ENCODE measurements around the gene CELF6. TPM values are rescaled to one million over a fixed set of nuclear protein-coding genes. Genes with fewer than 3 reads are reported as not detected.

Gene CELF6
- total RNA-seq, 2 experiments from 2014 or later = 0.22 TPM; not detected in 1

DNA sequence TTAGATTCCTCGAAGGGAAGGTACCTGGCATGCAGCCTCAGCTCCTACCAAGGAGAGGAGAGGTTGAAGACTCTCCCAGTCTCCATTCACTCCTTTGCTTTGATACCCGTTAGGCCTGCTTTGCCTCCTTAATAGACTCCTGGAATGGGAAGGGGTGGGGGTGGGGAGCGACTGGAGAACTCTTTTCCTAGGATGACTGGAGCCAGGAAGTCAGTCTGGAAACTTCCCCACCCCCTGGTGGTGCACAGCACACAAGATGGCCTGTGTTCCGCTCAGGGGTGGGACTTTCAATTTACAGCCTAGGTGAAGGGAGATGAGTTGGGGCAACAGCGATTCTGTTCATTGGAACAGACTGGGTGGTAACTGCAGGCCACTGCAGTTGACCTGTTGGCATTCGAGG, 21.4 kb upstream of the CELF6 start:
- peak; percentile 6 for DNase-seq
- H3K9me3 Mint-ChIP-seq = no peaks in the 10 kb centered on the region
- CTCF ChIA-PET = interaction anchor here (1.3 kb wide), 1 partner anchor 29 kb away, joined by 4 read pairs; no protein-coding TSS in a partner anchor
- intact Hi-C loops (cut with micrococcal nuclease) = no loop called here
- H3K4me1 Mint-ChIP-seq (ENCODE audit: low read depth) = no peaks in the 10 kb centered on the region
- H3K4me3 Mint-ChIP-seq = no peak overlapping the region
- H3K27me3 Mint-ChIP-seq (ENCODE audit: low read depth) = no peaks in the 10 kb centered on the region
- H3K27ac Mint-ChIP-seq = no peak overlapping the region
- peaks cover 10% of the 10 kb centered on the region for H3K36me3 Mint-ChIP-seq (ENCODE audit: low read depth)

DNA sequence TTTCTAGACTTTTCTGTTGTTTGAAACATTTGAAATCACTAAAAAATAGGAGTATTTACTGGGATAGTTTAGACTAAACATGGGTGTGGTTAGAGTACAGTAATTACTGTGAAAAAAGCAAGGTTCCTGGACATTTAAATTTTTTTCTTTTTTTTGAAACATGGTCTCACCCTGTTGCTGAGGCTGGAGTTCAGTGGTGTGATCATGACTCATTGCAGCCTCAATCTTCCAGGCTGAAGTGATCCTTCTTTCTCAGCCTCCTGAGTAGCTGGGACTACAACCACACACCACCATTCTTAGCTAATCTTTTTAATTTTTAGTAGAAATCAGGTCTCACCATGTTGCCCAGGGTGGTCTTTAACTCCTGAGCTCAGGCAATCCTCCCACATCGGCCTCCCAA, 20.4 kb upstream of the CELF6 start:
- Mint-ChIP-seq H3K27ac (no peak overlapping the region), H3K36me3 (ENCODE audit: low read depth) (peaks cover 9% of the 10 kb centered on the region), H3K4me3 (no peak overlapping the region), H3K27me3 (ENCODE audit: low read depth) (no peaks in the 10 kb centered on the region), H3K4me1 (ENCODE audit: low read depth) (no peaks in the 10 kb centered on the region), H3K9me3 (no peaks in the 10 kb centered on the region)
- DNase-seq = no peak
- CTCF ChIA-PET = interaction anchor here (1.3 kb wide), 1 partner anchor 28 kb away, joined by 4 read pairs; no protein-coding TSS in a partner anchor
- intact Hi-C loops (cut with micrococcal nuclease) = no loop called here

DNA sequence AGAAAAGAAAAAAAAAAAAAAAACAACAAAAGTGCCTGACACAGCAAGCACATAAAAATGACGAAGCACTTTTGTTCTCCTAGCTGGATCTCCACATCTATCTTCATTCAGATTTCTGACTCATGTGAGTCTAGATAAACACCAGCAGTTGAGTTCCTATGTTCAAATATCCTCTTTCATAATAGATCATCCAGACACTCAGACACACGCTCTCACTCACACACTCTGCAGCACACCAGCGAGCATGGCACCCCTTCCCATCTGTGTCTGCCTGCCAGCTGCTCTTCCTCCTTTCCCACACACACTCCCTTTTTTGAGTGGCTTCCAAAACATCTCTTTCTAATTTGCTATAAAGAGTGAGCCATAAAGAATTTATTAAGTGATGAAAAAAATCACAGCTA, 19.8 kb upstream of the CELF6 start:
- CTCF ChIA-PET = interaction anchor here (0.6 kb wide), 1 partner anchor 323 kb away, joined by 3 read pairs; no protein-coding TSS in a partner anchor

DNA sequence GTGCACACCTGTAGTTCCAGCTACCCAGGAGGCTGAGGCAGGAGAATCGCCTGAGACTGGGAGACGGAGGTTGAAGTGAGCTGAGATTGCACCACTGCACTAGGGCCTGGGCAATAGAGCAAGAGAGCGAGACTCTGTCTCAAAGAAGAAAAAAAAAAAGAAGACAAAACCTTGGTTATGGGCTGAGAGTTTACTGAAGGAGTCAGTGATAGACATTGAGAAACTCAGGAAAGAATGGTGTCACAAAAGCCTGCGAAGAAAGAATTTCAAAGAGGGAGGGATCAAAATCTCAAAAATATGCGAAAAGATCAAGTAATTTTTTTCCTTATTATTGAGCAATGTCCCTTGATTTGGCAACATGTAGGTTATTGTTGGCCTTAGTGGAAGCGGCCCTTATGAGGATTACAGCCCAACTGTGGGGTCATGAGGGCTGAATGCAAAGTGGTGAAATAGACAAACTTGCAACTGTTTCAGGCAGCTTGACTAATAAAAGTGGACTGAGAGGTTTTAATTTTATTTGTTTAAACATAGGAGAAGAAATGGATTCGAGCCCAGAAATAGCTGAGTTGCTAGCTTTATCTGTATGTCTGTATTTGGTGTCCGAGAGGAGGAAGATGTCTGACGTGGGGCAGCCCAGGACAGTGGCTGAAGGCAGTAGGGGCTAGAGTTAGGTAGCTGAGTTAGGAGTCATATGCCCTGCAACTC, 18.8 kb upstream of the CELF6 start:
- no peaks in the 10 kb centered on the region for H3K27me3 Mint-ChIP-seq (ENCODE audit: low read depth)
- no peak overlapping the region for H3K27ac Mint-ChIP-seq
- H3K9me3 Mint-ChIP-seq = no peaks in the 10 kb centered on the region
- intact Hi-C loops (cut with micrococcal nuclease) = no loop called here
- no peak overlapping the region for H3K4me3 Mint-ChIP-seq
- CTCF ChIA-PET = no interaction called here
- no peaks in the 10 kb centered on the region for H3K4me1 Mint-ChIP-seq (ENCODE audit: low read depth)
- peaks cover 15% of the 10 kb centered on the region for H3K36me3 Mint-ChIP-seq (ENCODE audit: low read depth)
- no peak for DNase-seq

More for the DNA sequence above, 19.8 kb upstream of the CELF6 start:
- Mint-ChIP-seq H3K4me3 (no peak overlapping the region), H3K27me3 (ENCODE audit: low read depth) (no peaks in the 10 kb centered on the region), H3K4me1 (ENCODE audit: low read depth) (no peaks in the 10 kb centered on the region), H3K36me3 (ENCODE audit: low read depth) (peaks cover 10% of the 10 kb centered on the region), H3K9me3 (no peaks in the 10 kb centered on the region), H3K27ac (no peak overlapping the region)
- intact Hi-C loops (cut with micrococcal nuclease) = no loop called here
- no peak for DNase-seq

DNA sequence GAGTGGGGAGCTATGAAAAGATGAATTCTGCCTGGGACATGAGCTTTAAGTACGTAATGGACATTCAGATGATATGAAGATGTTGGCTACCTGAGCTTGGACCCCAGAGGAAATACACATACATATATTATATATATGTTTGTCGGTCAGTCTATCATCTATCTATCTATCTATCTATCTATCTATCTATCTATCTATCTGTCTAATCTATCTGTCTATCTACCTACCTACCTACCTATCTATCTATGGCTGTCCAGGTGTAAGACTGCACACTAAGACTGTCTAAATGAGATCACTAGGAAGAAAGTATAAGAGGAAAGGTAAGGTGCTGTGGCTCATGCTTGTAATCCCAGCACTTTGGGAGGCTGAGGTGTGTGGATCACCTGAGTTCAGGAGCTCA, 18.2 kb upstream of the CELF6 start:
- Mint-ChIP-seq H3K4me3 (no peak overlapping the region), H3K36me3 (ENCODE audit: low read depth) (peaks cover 15% of the 10 kb centered on the region), H3K9me3 (no peaks in the 10 kb centered on the region), H3K27me3 (ENCODE audit: low read depth) (no peaks in the 10 kb centered on the region), H3K27ac (no peak overlapping the region), H3K4me1 (ENCODE audit: low read depth) (no peaks in the 10 kb centered on the region)
- intact Hi-C loops (cut with micrococcal nuclease) = no loop called here
- CTCF ChIA-PET = no interaction called here
- no peak for DNase-seq

DNA sequence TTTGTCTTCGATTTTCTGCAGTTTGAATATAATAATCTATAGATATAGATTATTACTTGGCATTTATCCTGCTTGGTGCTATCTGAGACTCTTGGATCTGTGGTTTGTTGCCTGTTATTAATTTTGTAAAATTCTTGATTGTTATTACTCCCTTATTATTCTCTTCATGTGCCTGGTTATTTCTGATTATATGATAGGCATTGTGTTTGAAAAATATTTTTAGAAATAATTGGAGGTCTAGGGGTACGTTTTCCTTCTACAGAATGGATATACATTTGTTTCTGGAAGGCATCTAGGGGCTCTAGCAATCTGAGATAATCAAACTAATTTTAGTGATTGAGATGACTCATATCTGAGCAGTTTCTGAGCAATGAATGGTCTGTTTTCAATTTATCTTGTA, 14.9 kb upstream of the CELF6 start:
- H3K27ac Mint-ChIP-seq = no peak overlapping the region
- no peak overlapping the region for H3K4me3 Mint-ChIP-seq
- H3K9me3 Mint-ChIP-seq = no peaks in the 10 kb centered on the region
- no peak for DNase-seq
- H3K36me3 Mint-ChIP-seq (ENCODE audit: low read depth) = peaks cover 15% of the 10 kb centered on the region
- CTCF ChIA-PET = no interaction called here
- H3K27me3 Mint-ChIP-seq (ENCODE audit: low read depth) = no peaks in the 10 kb centered on the region
- intact Hi-C loops (cut with micrococcal nuclease) = no loop called here
- H3K4me1 Mint-ChIP-seq (ENCODE audit: low read depth) = no peaks in the 10 kb centered on the region

DNA sequence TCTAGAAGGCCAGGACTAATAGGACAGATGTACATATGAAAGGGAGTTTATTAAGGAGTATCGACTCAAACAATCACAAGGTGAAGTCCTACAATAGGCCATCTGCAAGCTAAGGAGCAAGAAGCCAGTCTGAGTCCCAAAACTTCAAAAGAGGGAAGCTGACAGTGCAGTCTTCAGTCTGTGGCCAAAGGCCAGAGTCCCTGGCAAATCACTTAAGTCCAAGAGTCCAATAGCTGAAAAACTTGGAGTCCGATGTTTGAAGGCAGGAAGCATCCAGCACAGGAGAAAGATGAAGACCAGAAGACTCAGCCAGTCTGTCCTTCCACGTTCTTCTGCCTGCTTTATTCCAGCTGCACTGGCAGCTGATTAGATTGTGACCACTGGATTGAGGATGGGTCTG, 11.1 kb upstream of the CELF6 start:
- CTCF ChIA-PET = interaction anchor here (0.6 to 1.2 kb wide), 3 partner anchors 93 to 584 kb away, joined by 3 to 5 read pairs (median 3); no protein-coding TSS in a partner anchor
- no peaks in the 10 kb centered on the region for H3K27me3 Mint-ChIP-seq (ENCODE audit: low read depth)
- no peak for DNase-seq
- intact Hi-C loops (cut with micrococcal nuclease) = no loop called here
- no peaks in the 10 kb centered on the region for H3K4me1 Mint-ChIP-seq (ENCODE audit: low read depth)
- no peaks in the 10 kb centered on the region for H3K9me3 Mint-ChIP-seq
- H3K4me3 Mint-ChIP-seq = no peak overlapping the region
- H3K36me3 Mint-ChIP-seq (ENCODE audit: low read depth) = peaks cover 20% of the 10 kb centered on the region
- H3K27ac Mint-ChIP-seq = no peak overlapping the region

DNA sequence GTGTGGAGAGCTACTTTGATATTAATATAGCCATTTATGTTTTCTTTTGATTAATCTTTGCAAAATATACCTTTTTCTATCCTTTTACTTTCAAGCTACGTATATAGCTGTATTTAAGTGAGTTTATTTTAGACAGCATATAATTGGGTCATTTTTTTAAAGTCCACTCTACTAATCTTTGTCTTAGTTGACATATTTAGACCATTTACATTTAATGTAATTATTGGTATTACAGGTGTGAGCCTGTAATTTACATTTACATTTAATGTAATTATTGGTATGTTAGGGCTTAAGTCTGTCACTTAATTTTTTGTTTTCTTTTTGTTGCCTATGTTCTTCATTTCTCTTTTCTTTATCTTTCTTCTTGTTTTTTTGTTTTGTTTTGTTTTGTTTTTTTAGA, 3.8 kb upstream of the CELF6 start:
- intact Hi-C loops (cut with micrococcal nuclease) = loop anchor here (5.0 kb wide), 1 partner anchor 149 kb away; the partner anchor contains the start of gene ARIH1
- peaks cover 5% of the 10 kb centered on the region for H3K27me3 Mint-ChIP-seq (ENCODE audit: low read depth)
- CTCF ChIA-PET = interaction anchor here (0.7 to 2.0 kb wide), 2 partner anchors 10 to 21 kb away, joined by 3 to 7 read pairs; no protein-coding TSS in a partner anchor
- H3K4me3 Mint-ChIP-seq = no peak overlapping the region
- peaks cover 21% of the 10 kb centered on the region for H3K36me3 Mint-ChIP-seq (ENCODE audit: low read depth)
- H3K27ac Mint-ChIP-seq = no peak overlapping the region
- DNase-seq = no peak
- peaks cover 16% of the 10 kb centered on the region for H3K4me1 Mint-ChIP-seq (ENCODE audit: low read depth)
- H3K9me3 Mint-ChIP-seq = peaks cover 7% of the 10 kb centered on the region

DNA sequence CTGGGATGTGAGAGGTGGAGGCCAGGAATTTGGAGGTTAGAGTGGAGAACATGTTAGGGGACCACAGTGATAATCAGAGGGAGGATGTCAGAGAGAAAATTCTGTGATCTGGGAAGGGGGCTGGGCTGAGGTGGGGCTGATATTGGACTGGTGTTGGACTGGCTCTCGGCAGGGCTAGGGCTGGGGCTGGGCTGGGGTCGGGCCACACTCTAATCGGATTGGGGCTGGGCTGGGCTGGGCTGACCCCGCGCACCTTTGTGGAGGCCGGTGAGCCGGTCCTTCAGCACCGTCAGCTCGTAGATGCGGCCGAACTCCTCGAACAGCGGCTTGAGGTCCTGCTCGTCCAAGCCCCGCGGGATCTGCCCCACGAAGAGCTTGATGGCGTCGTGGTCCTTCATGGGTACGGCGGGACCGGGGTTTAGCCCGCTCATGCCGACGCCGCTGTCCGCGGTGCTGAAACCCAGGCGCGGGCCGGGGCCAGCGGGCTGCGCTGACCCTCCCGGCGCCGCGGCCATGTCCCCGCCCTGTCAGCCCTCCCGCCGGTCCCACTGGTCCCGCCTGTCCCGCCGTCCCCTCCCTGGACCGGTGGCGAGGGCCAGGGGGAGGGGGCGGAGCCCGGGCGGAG, 485 bp downstream of the CELF6 start:
- H3K27me3 Mint-ChIP-seq (ENCODE audit: low read depth) = peaks cover 8% of the 10 kb centered on the region
- peak; percentile 47 for DNase-seq
- CTCF ChIA-PET = no interaction called here
- peaks cover 7% of the 10 kb centered on the region for H3K9me3 Mint-ChIP-seq
- peaks cover 19% of the 10 kb centered on the region for H3K4me1 Mint-ChIP-seq (ENCODE audit: low read depth)
- peaks cover 9% of the 10 kb centered on the region for H3K36me3 Mint-ChIP-seq (ENCODE audit: low read depth)
- intact Hi-C loops (cut with micrococcal nuclease) = loop anchor here (10.0 kb wide), 1 partner anchor 355 kb away; no protein-coding TSS in a partner anchor
- H3K4me3 Mint-ChIP-seq = peak overlapping the region; percentile 71
- no peak overlapping the region for H3K27ac Mint-ChIP-seq

DNA sequence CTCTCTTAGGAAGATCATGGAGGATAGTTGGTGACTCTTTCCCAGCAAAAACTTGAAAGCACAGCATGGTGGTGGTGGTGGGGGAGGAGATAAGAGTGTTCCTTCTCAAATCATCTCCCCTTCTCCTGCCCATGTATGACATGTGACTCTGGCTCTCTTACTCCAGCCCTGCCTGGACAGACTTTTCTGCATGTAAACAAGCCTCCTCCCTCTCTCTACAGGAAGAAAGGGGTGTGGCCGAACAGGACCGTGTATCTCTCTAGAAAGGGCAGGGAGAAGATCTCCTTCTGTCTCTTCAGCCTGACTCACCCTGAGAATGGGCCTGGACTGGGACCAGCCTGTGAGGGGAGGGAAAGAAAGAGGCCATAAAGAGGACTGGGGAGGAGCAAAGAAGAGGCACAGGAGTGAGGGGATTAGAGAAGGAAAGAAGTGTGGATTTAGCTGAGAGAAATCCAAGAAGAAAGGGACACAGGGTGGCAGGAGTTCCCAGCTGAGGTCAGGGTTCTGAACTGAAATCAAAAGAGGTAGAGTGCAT, 1.5 kb downstream of the CELF6 start:
- H3K4me1 Mint-ChIP-seq (ENCODE audit: low read depth) = peaks cover 19% of the 10 kb centered on the region
- peaks cover 2% of the 10 kb centered on the region for H3K36me3 Mint-ChIP-seq (ENCODE audit: low read depth)
- DNase-seq = no peak
- CTCF ChIA-PET = no interaction called here
- H3K4me3 Mint-ChIP-seq = peak overlapping the region; percentile 71
- intact Hi-C loops (cut with micrococcal nuclease) = loop anchor here (10.0 kb wide), 1 partner anchor 356 kb away; no protein-coding TSS in a partner anchor
- no peak overlapping the region for H3K27ac Mint-ChIP-seq
- peaks cover 8% of the 10 kb centered on the region for H3K27me3 Mint-ChIP-seq (ENCODE audit: low read depth)
- peaks cover 2% of the 10 kb centered on the region for H3K9me3 Mint-ChIP-seq

DNA sequence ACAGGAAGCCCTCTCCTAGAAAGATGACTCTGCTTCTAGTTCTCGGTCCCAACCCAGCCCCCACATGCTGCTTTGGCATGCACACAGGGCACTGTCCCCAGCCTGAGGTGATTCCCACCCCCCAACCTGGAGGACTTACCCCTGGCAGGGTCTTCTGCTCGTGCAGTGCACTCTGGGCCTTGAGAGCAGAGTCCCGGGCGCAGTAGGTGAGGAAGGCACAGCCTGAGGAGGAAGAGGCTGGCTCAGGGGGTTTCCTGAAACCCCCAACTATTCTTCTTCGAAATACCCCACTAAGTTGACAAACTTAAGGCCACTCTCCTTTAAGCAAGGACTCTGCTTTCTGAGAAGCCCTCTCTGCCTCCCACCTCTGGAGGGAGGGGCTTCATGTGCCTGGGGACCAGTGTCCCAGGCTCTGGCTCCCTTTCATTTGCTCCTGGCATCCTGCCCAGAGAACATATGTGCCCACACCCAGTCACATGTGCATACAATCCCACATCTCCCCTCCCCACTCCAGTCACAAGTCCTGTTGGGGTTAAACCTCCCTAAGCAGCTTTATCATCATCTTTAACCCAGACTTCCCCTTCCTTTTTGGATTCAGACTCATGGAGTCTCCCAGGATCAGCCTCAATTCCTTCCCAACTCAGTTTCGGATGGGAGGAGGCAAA, 4.1 kb downstream of the CELF6 start:
- CTCF ChIA-PET = interaction anchor here (0.7 kb wide), 1 partner anchor 308 kb away, joined by 3 read pairs; no protein-coding TSS in a partner anchor
- Mint-ChIP-seq H3K4me3 (no peak overlapping the region), H3K27ac (no peak overlapping the region), H3K9me3 (no peaks in the 10 kb centered on the region), H3K36me3 (ENCODE audit: low read depth) (no peaks in the 10 kb centered on the region), H3K4me1 (ENCODE audit: low read depth) (peaks cover 17% of the 10 kb centered on the region), H3K27me3 (ENCODE audit: low read depth) (peaks cover 8% of the 10 kb centered on the region)
- no peak for DNase-seq
- intact Hi-C loops (cut with micrococcal nuclease) = loop anchor here (10.0 kb wide), 1 partner anchor 359 kb away; no protein-coding TSS in a partner anchor

DNA sequence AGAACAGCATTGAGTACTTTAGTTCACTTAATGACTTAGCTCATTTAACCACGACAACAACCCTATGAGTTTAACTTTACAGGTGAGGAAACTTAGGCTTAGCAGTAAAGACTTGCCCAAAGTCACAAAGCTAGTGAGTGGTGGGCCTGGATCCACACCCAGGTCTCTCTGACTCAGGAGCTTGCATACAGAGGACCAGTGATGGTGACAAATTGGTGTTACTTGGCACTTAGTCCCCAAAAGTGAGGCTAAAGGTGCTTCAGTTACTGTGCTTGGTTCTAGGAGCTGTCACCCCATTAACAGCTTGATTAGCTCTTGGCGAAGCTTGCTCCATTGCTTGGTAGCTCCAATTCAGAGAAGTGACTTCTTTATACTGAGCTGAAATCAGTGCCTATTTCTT, 6.1 kb downstream of the CELF6 start:
- H3K4me3 Mint-ChIP-seq = no peak overlapping the region
- H3K36me3 Mint-ChIP-seq (ENCODE audit: low read depth) = no peaks in the 10 kb centered on the region

More for the DNA sequence above, 6.1 kb downstream of the CELF6 start:
- DNase-seq = no peak
- CTCF ChIA-PET = interaction anchor here (0.8 to 2.6 kb wide), 9 partner anchors 10 to 286 kb away, joined by 3 to 9 read pairs (median 4); no protein-coding TSS in a partner anchor
- Mint-ChIP-seq H3K4me1 (ENCODE audit: low read depth) (peaks cover 4% of the 10 kb centered on the region), H3K27ac (no peak overlapping the region), H3K27me3 (ENCODE audit: low read depth) (peaks cover 4% of the 10 kb centered on the region), H3K9me3 (no peaks in the 10 kb centered on the region)
- intact Hi-C loops (cut with micrococcal nuclease) = loop anchor here (5.0 to 10.0 kb wide), 2 partner anchors 288 to 361 kb away; no protein-coding TSS in a partner anchor
